ENCODE results near the gene GUCY1A2. TPM values are rescaled to one million over a fixed set of nuclear protein-coding genes. Genes with fewer than 3 reads are reported as not detected.

The GUCY1A2 gene
- total RNA-seq, 1 experiment from 2014 or later: not detected

DNA sequence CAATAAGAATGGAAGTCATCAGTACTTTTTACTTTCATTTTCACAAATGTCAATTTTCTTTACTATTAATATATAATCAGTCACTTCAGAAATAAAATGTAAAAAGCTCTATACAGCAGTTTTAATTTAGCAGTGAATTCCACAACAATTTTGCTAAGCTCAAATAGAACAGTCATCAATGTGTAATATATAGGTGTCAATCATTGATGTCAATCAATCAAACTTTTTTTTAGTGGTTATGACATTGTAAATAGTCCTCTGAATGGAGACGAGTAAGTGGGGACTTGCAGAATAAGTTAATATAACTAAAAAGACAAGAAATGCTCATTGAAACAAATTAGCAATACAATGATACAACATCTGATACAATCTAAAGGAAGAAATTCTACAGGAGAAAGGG lies 327.4 kb downstream of the GUCY1A2 start:
- peaks cover 9% of the 10 kb centered on the region for H3K4me1 ChIP-seq
- no peaks in the 10 kb centered on the region for H3K27me3 Mint-ChIP-seq (ENCODE audit: insufficient read depth, unreplicated experiment)
- no peak overlapping the region for H3K27ac Mint-ChIP-seq (ENCODE audit: unreplicated experiment)
- no peak overlapping the region for H3K4me3 ChIP-seq (ENCODE audit: low read depth, low read length)
- no peak overlapping the region for H3K4me3 Mint-ChIP-seq (ENCODE audit: unreplicated experiment)
- peaks cover 13% of the 10 kb centered on the region for H3K9me3 Mint-ChIP-seq (ENCODE audit: unreplicated experiment)
- H3K36me3 Mint-ChIP-seq (ENCODE audit: insufficient read depth, unreplicated experiment): no peaks in the 10 kb centered on the region
- BruUV-seq (replicated peaks): no TSS peak
- CTCF ChIA-PET: no interaction called here
- peaks cover 3% of the 10 kb centered on the region; the same call in 1 of the 2 replicates for H3K9me3 ChIP-seq
- H3K4me1 Mint-ChIP-seq (ENCODE audit: low read depth, unreplicated experiment): no peaks in the 10 kb centered on the region
- intact Hi-C loops (cut with micrococcal nuclease; ENCODE audit: unreplicated experiment): no loop called here
- DNase-seq: no peak
- no peaks in the 10 kb centered on the region for H3K36me3 ChIP-seq (ENCODE audit: control insufficient read depth, insufficient read depth, low read length)
- POLR2A ChIA-PET: no interaction called here
- TF ChIP-seq CTCF (IDR thresholded peaks at IDR 0.05; ENCODE audit: insufficient read depth in 1 of 2, low read depth in 1 of 2, low read length in 1 of 2, severe bottlenecking in 1 of 2, unreplicated experiment in 1 of 2): no peak
- no peaks in the 10 kb centered on the region for H3K27me3 ChIP-seq (replicated peaks; ENCODE audit: control insufficient read depth, insufficient read depth, low read length)

GRCh38 chr11:106684944-106685343 lies 333.3 kb downstream of the GUCY1A2 start:
- H3K27me3 ChIP-seq (replicated peaks; ENCODE audit: control insufficient read depth, insufficient read depth, low read length): no peaks in the 10 kb centered on the region
- no peak for TF ChIP-seq CTCF (IDR thresholded peaks at IDR 0.05; ENCODE audit: insufficient read depth in 1 of 2, low read depth in 1 of 2, low read length in 1 of 2, severe bottlenecking in 1 of 2, unreplicated experiment in 1 of 2)
- H3K4me3 ChIP-seq (ENCODE audit: low read depth, low read length): no peak overlapping the region
- no peak for DNase-seq
- Mint-ChIP-seq H3K27ac (ENCODE audit: unreplicated experiment) (no peak overlapping the region), H3K4me3 (ENCODE audit: unreplicated experiment) (no peak overlapping the region), H3K27me3 (ENCODE audit: insufficient read depth, unreplicated experiment) (no peaks in the 10 kb centered on the region), H3K4me1 (ENCODE audit: low read depth, unreplicated experiment) (no peaks in the 10 kb centered on the region), H3K36me3 (ENCODE audit: insufficient read depth, unreplicated experiment) (no peaks in the 10 kb centered on the region), H3K9me3 (ENCODE audit: unreplicated experiment) (peaks cover 13% of the 10 kb centered on the region)
- CTCF ChIA-PET: no interaction called here
- intact Hi-C loops (cut with micrococcal nuclease; ENCODE audit: unreplicated experiment): no loop called here
- H3K36me3 ChIP-seq (ENCODE audit: control insufficient read depth, insufficient read depth, low read length): no peaks in the 10 kb centered on the region
- H3K4me1 ChIP-seq: no peaks in the 10 kb centered on the region
- BruUV-seq (replicated peaks): no TSS peak
- POLR2A ChIA-PET: no interaction called here
- H3K9me3 ChIP-seq: peaks cover 3% of the 10 kb centered on the region; the same call in 1 of the 2 replicates

- no peak for DNase-seq
- Histone ChIP-seq H3K27me3 (replicated peaks; ENCODE audit: control insufficient read depth, insufficient read depth, low read length) (no peaks in the 10 kb centered on the region), H3K36me3 (ENCODE audit: control insufficient read depth, insufficient read depth, low read length) (no peaks in the 10 kb centered on the region), H3K9me3 (no peaks in the 10 kb centered on the region), H3K4me1 (no peaks in the 10 kb centered on the region), H3K4me3 (ENCODE audit: low read depth, low read length) (no peak overlapping the region)
- Mint-ChIP-seq H3K9me3 (ENCODE audit: unreplicated experiment) (peaks cover 4% of the 10 kb centered on the region), H3K4me3 (ENCODE audit: unreplicated experiment) (no peak overlapping the region), H3K36me3 (ENCODE audit: insufficient read depth, unreplicated experiment) (no peaks in the 10 kb centered on the region), H3K27me3 (ENCODE audit: insufficient read depth, unreplicated experiment) (no peaks in the 10 kb centered on the region), H3K4me1 (ENCODE audit: low read depth, unreplicated experiment) (no peaks in the 10 kb centered on the region), H3K27ac (ENCODE audit: unreplicated experiment) (no peak overlapping the region)
- ChIA-PET POLR2A (no interaction called here), CTCF (no interaction called here)
- intact Hi-C loops (cut with micrococcal nuclease; ENCODE audit: unreplicated experiment): no loop called here
- no TSS peak for BruUV-seq (replicated peaks)
- TF ChIP-seq CTCF (IDR thresholded peaks at IDR 0.05; ENCODE audit: insufficient read depth in 1 of 2, low read depth in 1 of 2, low read length in 1 of 2, severe bottlenecking in 1 of 2, unreplicated experiment in 1 of 2): no peak
Measured at GRCh38 chr11:106683435-106683834, 334.8 kb downstream of the GUCY1A2 start.
